Fibroblast of skin of scalp (primary cell): ENCODE data around the gene RTF1.

ENCODE experiments used
- DNase-seq: peaks from one replicate; pipeline ENCODE4 v3.0.0-alpha.2; 2013

RTF1 gene

GRCh38 chr15:41487802-41488201 is 70.9 kb downstream of the RTF1 start:
- DNase-seq = peak; percentile 30

GRCh38 chr15:41489641-41490040 is 72.7 kb downstream of the RTF1 start:
- no peak for DNase-seq

- peak; percentile 89 for DNase-seq
Measured at GRCh38 chr15:41490355-41490754, 73.5 kb downstream of the RTF1 start.

GRCh38 chr15:41491889-41492288 is 75.0 kb downstream of the RTF1 start:
- no peak for DNase-seq

GRCh38 chr15:41492597-41493204 is 75.8 kb downstream of the RTF1 start:
- DNase-seq = no peak

- DNase-seq = peak; percentile 55
Measured at GRCh38 chr15:41493205-41493901, 76.5 kb downstream of the RTF1 start, which contains the start of gene ITPKA. Gene ITPKA (plus strand): TSS chr15:41493874. CDS start chr15:41493928, 54 bp downstream.

- DNase-seq = no peak
Measured at GRCh38 chr15:41493902-41494189, 77.0 kb downstream of the RTF1 start.

GRCh38 chr15:41494190-41494921 is 77.5 kb downstream of the RTF1 start:
- DNase-seq = no peak

GRCh38 chr15:41494922-41495735 is 78.2 kb downstream of the RTF1 start:
- DNase-seq = no peak

- no peak for DNase-seq
Measured at GRCh38 chr15:41495736-41496599, 79.1 kb downstream of the RTF1 start.

- DNase-seq = no peak
Measured at GRCh38 chr15:41498657-41499056, 81.8 kb downstream of the RTF1 start.

- peak; percentile 31 for DNase-seq
Measured at GRCh38 chr15:41499109-41499851, 82.4 kb downstream of the RTF1 start.

GRCh38 chr15:41501191-41501917 is 84.5 kb downstream of the RTF1 start:
- no peak for DNase-seq

GRCh38 chr15:41501931-41502794 is 85.3 kb downstream of the RTF1 start:
- no peak for DNase-seq

GRCh38 chr15:41502795-41503668 is 86.1 kb downstream of the RTF1 start:
- no peak for DNase-seq

GRCh38 chr15:41503669-41504010 is 86.7 kb downstream of the RTF1 start:
- no peak for DNase-seq

GRCh38 chr15:41504751-41505492 is 88.0 kb downstream of the RTF1 start:
- no peak for DNase-seq

GRCh38 chr15:41505776-41506175 is 88.9 kb downstream of the RTF1 start:
- no peak for DNase-seq
